Upper lobe of left lung (tissue), 6 donors: ENCODE results near the gene FIBCD1. TPM values are rescaled to one million over a fixed set of nuclear protein-coding genes. Genes with fewer than 3 reads are reported as not detected.
A peak's percentile ranks its signal among the peaks of the same experiment; 100 is the strongest.

Experiments
- ATAC-seq, 2 donors: fragments of 200-7000 bp; cut with Tn5 transposase; one replicate each; pipeline ENCODE4 v1.9.1; 2022; ENCODE audit warnings: mild to moderate bottlenecking in 2 of 2, moderate library complexity in 2 of 2; ENCODE audit not compliant: low FRiP score in 2 of 2
- DNase-seq, 2 donors: peaks; one replicate each; pipeline ENCODE4 v3.0.0-alpha.2; 2019 to 2020
- H3K27ac ChIP-seq, 4 donors: fragments of 200-600 bp; sonication (generic); one replicate each; pipeline ENCODE4 v1.5.1; 2016 to 2019
- H3K27me3 ChIP-seq, 4 donors: fragments of 200-600 bp; sonication (generic); one replicate each; pipeline ENCODE4 v1.5.1; 2017 to 2019
- H3K36me3 ChIP-seq, 4 donors: fragments of 200-600 bp; sonication (generic); one replicate each; pipeline ENCODE4 v1.5.1; 2016 to 2019
- H3K4me1 ChIP-seq, 4 donors: fragments of 200-600 bp; sonication (generic); one replicate each; pipeline ENCODE4 v1.5.1; 2018 to 2019
- H3K4me3 ChIP-seq, 4 donors: fragments of 200-600 bp; sonication (generic); one replicate each; pipeline ENCODE4 v1.5.1; 2017 to 2019; ENCODE audit warnings: mild to moderate bottlenecking in 2 of 4, moderate library complexity in 1 of 4
- H3K9me3 ChIP-seq, 4 donors: fragments of 200-600 bp; sonication (generic); one replicate each; pipeline ENCODE4 v1.5.1; 2018 to 2019
- EP300 ChIP-seq, 4 donors: sonication (generic); formaldehyde crosslinking; IDR thresholded peaks; one replicate each; pipeline ENCODE4 v1.5.1; 2017; ENCODE audit warnings: antibody characterized with exemption in 4 of 4, control low read depth in 2 of 4
- POLR2A ChIP-seq, 4 donors: fragments of 450-650 bp; IDR thresholded peaks; one replicate each; pipeline ENCODE4 v1.5.1; 2016 to 2017; ENCODE audit warnings: antibody characterized with exemption in 4 of 4, mild to moderate bottlenecking in 2 of 4
- POLR2AphosphoS5 ChIP-seq, 2 donors: sonication (generic); formaldehyde crosslinking; IDR thresholded peaks; one replicate each; pipeline ENCODE4 v1.5.1; 2017; ENCODE audit warnings: antibody characterized with exemption in 2 of 2
- WGBS, 2 donors: methylation state at CpG; one replicate each; pipeline ENCODE4 v1.1.5; 2017 to 2018; 5-methylcytosine and 5-hydroxymethylcytosine counted together
- total RNA-seq, 6 donors: library from RNA; depleted of rRNA in 4 of 6; stranded (reverse); fragments of >200 nt in 4 of 6; gene quantifications; one replicate each; pipeline versions ENCODE4 v1.1.0 to v1.2.1, GENCODE V29; 2016 to 2021
- TF ChIP-seq, protein P1 (sequence below), 6 experiments: fragments of 450-650 bp in 4 of 6; fragments of 200-600 bp in 2 of 6; sonication (generic) in 2 of 6; IDR thresholded peaks; one replicate each; pipeline ENCODE4 v1.5.1; 2016 to 2019; ENCODE audit warnings: antibody characterized with exemption in 6 of 6
- donor health status: DM: no; HTN: no; CAD: no; lungs with moderate emphysema.
- donor health status: DM: no; HTN: yes; CAD: no; lungs with severe emphysema.

FIBCD1 gene
- total RNA-seq, 6 donors from 2014 or later: 0.30 to 15.8 (median 4.1) TPM

DNA sequence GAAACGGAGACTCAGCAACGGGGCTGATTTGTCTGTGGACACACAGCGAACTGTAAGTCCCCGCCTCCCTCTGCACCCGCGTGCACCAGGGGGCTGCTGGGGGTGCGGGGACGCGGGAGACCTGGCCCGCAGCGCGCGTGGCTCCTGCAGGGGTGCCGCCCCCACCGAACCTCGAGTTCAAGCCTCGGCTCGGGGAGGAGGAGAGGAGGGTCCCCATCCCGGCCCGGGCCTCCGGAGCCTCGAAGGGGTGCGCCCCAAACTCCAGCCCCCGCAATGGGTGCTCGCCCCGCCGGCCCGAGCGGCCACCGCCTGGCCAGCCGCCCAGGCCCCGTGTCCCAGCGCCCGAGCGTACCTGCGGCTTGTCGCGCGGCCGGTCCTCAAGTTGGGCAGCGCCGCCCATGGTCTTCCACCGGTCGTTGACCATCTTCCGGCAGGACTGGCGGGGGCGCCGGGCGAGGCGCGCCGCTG, 829 bp downstream of the FIBCD1 start:
- DNase-seq (peak in 1 of 2 donors; percentile 82), ATAC-seq (no peak)
- WGBS, 2 donors: 5 to 13% methylated on average over 4 to 15 of the region's 52 CpGs
- TF ChIP-seq POLR2AphosphoS5 (IDR thresholded peaks at IDR 0.05) (no peak), EP300 (IDR thresholded peaks at IDR 0.05) (no peak), POLR2A (IDR thresholded peaks at IDR 0.05) (no peak)
- TF ChIP-seq, protein P1, sequence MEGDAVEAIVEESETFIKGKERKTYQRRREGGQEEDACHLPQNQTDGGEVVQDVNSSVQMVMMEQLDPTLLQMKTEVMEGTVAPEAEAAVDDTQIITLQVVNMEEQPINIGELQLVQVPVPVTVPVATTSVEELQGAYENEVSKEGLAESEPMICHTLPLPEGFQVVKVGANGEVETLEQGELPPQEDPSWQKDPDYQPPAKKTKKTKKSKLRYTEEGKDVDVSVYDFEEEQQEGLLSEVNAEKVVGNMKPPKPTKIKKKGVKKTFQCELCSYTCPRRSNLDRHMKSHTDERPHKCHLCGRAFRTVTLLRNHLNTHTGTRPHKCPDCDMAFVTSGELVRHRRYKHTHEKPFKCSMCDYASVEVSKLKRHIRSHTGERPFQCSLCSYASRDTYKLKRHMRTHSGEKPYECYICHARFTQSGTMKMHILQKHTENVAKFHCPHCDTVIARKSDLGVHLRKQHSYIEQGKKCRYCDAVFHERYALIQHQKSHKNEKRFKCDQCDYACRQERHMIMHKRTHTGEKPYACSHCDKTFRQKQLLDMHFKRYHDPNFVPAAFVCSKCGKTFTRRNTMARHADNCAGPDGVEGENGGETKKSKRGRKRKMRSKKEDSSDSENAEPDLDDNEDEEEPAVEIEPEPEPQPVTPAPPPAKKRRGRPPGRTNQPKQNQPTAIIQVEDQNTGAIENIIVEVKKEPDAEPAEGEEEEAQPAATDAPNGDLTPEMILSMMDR (IDR thresholded peaks at IDR 0.05): no peak
- Histone ChIP-seq H3K4me1 (peaks cover 22 to 51% (median 32%) of the 10 kb centered on the region in 4 donors), H3K27ac (no peak overlapping the region), H3K27me3 (peaks cover 2 to 40% (median 21%) of the 10 kb centered on the region in 4 donors), H3K4me3 (peak overlapping the region in 3 of 4 donors; percentile 47 to 56 (median 53)), H3K9me3 (no peaks in the 10 kb centered on the region), H3K36me3 (no peaks in the 10 kb centered on the region)

DNA sequence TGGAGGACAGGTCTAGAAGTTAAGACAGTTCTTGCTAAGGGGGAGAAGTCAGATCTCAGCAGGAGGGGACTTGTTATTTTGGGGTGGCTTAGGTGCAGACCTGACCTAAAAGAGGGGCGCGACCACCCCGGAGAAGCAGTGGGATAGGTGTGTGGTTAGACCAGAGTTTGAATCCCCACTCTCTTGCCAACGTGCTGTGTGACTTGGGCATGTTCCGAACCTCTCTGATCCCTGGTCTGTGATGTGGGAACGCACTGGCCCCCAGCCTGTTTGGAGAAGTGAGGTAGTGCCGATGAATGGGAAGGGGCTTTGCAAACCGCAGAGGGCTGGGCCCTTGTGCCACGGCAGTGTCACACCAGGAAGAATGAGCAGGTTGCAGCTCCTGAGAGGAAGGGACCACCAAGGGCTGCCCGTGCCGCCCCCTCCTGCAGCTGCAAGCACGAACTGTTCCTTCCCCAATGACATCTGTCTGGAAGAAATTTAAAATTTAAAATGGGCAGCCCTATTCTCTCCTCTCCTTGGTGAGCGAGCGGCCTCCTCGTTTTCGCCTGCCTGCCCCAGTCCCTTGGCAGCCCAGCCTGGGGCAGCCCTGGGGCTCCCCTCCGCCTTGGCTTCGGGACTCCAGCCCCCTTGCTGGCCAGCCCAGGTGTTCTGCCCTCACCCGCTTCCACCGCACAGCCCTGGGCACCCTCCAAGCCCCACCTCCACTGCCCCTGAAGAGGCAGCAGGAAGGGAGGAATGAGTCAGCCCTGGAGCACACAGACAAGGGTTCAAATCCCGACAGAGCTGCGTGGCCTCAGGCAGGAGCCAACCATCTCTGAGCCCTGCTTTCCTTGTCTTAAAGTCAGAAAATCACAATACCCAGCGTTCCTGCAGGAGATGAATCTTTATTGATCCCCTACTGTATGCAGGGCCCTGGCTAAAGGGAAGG, 1.6 kb downstream of the FIBCD1 start:
- WGBS, 2 donors: 57 to 66% methylated on average over 13 to 18 of the region's 23 CpGs
- peaks cover 2 to 40% (median 21%) of the 10 kb centered on the region in 4 donors for H3K27me3 ChIP-seq
- peak overlapping the region in 1 of 4 donors; percentile 56 for H3K27ac ChIP-seq
- H3K9me3 ChIP-seq: no peaks in the 10 kb centered on the region
- TF ChIP-seq EP300 (IDR thresholded peaks at IDR 0.05): no peak
- TF ChIP-seq POLR2A (IDR thresholded peaks at IDR 0.05): no peak
- TF ChIP-seq POLR2AphosphoS5 (IDR thresholded peaks at IDR 0.05): no peak
- TF ChIP-seq, protein P1 (IDR thresholded peaks at IDR 0.05): no peak
- peak overlapping the region in 2 of 4 donors; percentile 53 to 56 for H3K4me3 ChIP-seq
- peaks cover 22 to 59% (median 33%) of the 10 kb centered on the region in 4 donors for H3K4me1 ChIP-seq
- ATAC-seq (no peak), DNase-seq (peak in 1 of 2 donors; percentile 46)
- H3K36me3 ChIP-seq: no peaks in the 10 kb centered on the region

DNA sequence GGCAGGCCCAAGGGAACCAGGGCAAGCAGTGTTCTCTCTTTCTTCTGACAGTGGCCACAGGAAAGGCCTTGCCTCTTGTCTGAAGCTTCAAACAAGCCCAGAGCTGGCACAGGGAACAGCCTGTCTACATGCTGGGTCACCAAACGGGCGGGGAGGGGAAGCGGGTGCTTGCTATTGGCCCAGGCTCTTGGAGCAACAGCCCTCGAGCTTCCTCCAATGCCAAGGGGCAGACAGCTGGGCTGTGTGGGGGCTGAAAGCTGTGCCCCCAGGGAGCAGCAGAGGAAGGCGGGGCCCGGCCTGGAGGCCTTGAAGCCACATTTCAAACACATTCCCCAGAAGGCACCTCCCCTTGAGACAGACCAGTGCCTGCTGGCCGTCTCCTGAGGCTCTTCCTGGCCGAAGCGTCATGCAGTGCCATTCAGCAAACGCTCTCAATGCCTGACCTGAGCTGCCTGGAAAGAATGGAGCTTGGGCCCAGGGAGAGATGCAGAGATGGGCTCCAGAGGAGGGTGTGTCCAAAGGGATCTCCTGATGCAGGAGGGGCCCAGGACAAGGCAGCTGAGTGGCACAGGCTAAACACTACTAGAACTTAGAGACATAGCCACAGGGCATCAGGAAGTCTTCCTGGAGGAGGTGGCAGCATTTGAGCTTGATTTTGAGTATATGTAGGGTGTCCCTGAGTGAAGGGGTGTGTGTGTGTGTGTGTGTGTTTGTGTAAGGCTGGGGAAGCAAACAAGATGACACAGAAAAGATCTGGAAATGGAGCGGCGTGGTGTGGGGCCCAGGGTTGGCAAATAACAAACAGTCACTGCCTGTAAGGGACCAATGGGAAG, 2.5 kb downstream of the FIBCD1 start:
- peaks cover 2 to 40% (median 21%) of the 10 kb centered on the region in 4 donors for H3K27me3 ChIP-seq
- ATAC-seq (peak in 1 of 2 donors; percentile 24), DNase-seq (peak in 1 of 2 donors; percentile 41)
- TF ChIP-seq EP300 (IDR thresholded peaks at IDR 0.05) (no peak), POLR2A (IDR thresholded peaks at IDR 0.05) (no peak), POLR2AphosphoS5 (IDR thresholded peaks at IDR 0.05) (peak in 1 of 2 donors; percentile 14)
- TF ChIP-seq, protein P1 (IDR thresholded peaks at IDR 0.05): no peak
- no peaks in the 10 kb centered on the region for H3K36me3 ChIP-seq
- no peak overlapping the region for H3K4me3 ChIP-seq
- H3K27ac ChIP-seq: peak overlapping the region in 3 of 4 donors; percentile 50 to 71 (median 56)
- WGBS, 2 donors: 48 to 64% methylated on average over 2 to 12 of the region's 12 CpGs
- H3K9me3 ChIP-seq: no peaks in the 10 kb centered on the region
- H3K4me1 ChIP-seq: peaks cover 22 to 59% (median 36%) of the 10 kb centered on the region in 4 donors

DNA sequence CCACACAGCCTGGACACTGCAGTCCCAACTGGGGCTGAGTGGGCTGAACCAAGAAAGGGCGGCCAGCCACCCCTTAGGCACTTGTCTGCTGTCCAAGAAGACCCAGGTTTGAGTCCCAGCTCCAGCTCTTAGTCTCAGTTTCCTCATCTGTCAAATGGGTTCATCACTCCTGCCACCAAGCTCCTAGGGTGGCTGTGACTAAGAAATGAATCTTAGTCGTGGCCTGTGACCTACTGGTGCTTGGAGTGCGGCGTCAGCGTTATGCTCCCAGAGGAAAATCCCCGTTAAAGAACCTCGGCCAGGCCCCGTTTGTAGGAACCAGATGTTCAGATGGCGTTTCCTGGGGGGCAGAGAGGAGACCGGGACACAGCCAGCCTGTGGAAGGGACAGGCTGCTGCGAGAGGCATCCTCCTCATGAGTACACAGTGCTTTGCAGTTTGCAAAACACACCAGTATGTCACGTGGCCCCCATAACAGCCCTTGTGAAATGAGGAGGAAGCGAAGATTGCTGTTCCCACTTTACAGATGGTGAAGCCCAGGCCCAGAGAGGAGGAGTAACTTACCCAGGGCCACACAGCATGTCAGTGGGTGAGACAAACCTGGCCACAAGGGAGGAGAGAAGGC, 3.3 kb downstream of the FIBCD1 start:
- Histone ChIP-seq H3K36me3 (no peaks in the 10 kb centered on the region), H3K4me3 (no peak overlapping the region), H3K27me3 (peaks cover 0 to 35% (median 21%) of the 10 kb centered on the region in 4 donors), H3K4me1 (peaks cover 22 to 53% (median 33%) of the 10 kb centered on the region in 4 donors), H3K9me3 (no peaks in the 10 kb centered on the region), H3K27ac (peak overlapping the region; percentile 23 to 71 (median 58))
- DNase-seq (peak in 1 of 2 donors; percentile 32), ATAC-seq (peak in 1 of 2 donors; percentile 2)
- 60 to 66% methylated on average over 10 to 13 of the region's 13 CpGs for WGBS, 2 donors
- TF ChIP-seq, protein P1 (IDR thresholded peaks at IDR 0.05): no peak
- TF ChIP-seq POLR2A (IDR thresholded peaks at IDR 0.05): no peak
- no peak for TF ChIP-seq EP300 (IDR thresholded peaks at IDR 0.05)
- TF ChIP-seq POLR2AphosphoS5 (IDR thresholded peaks at IDR 0.05): peak in 1 of 2 donors; percentile 40
